ENCODE measurements around the gene CIAPIN1. TPM values are rescaled to one million over a fixed set of nuclear protein-coding genes. Genes with fewer than 3 reads are reported as not detected.
A peak's percentile ranks its signal among the peaks of the same experiment; 100 is the strongest.

Gene CIAPIN1
- total RNA-seq, 4 donors from 2014 or later, result 32.2 to 40.0 (median 35.7) TPM

GRCh38 chr16:57427307-57427706 lies 19.9 kb downstream of the CIAPIN1 start:
- Histone ChIP-seq H3K27ac (no peak overlapping the region), H3K4me3 (no peak overlapping the region), H3K4me1 (peaks cover under 1% of the 10 kb centered on the region), H3K27me3 (no peaks in the 10 kb centered on the region), H3K36me3 (peaks cover 60% of the 10 kb centered on the region), H3K9me3 (no peaks in the 10 kb centered on the region)
- 76% methylated on average over 8 of the region's 8 CpGs for WGBS
- no peak for DNase-seq (ENCODE audit: low spot score in 2 of 2)
- no peak for TF ChIP-seq POLR2AphosphoS5 (IDR thresholded peaks at IDR 0.05)
- TF ChIP-seq POLR2A (IDR thresholded peaks at IDR 0.05), result no peak
- no peak for TF ChIP-seq CTCF (IDR thresholded peaks at IDR 0.05)
- no peak for TF ChIP-seq EP300 (IDR thresholded peaks at IDR 0.05)

GRCh38 chr16:57426356-57426755 lies 20.8 kb downstream of the CIAPIN1 start:
- no peak overlapping the region for H3K4me3 ChIP-seq
- H3K4me1 ChIP-seq, result peaks cover 6% of the 10 kb centered on the region
- TF ChIP-seq EP300 (IDR thresholded peaks at IDR 0.05), result no peak
- no peak for TF ChIP-seq CTCF (IDR thresholded peaks at IDR 0.05)
- TF ChIP-seq POLR2A (IDR thresholded peaks at IDR 0.05), result no peak
- TF ChIP-seq POLR2AphosphoS5 (IDR thresholded peaks at IDR 0.05), result no peak
- no peaks in the 10 kb centered on the region for H3K9me3 ChIP-seq
- DNase-seq (ENCODE audit: low spot score in 2 of 2), result no peak
- H3K27me3 ChIP-seq, result no peaks in the 10 kb centered on the region
- no peak overlapping the region for H3K27ac ChIP-seq
- peaks cover 51% of the 10 kb centered on the region for H3K36me3 ChIP-seq
- 82% methylated on average over 6 of the region's 7 CpGs for WGBS

GRCh38 chr16:57424583-57424982 lies 22.6 kb downstream of the CIAPIN1 start:
- H3K27ac ChIP-seq, result no peak overlapping the region
- no peak for DNase-seq (ENCODE audit: low spot score in 2 of 2)
- H3K9me3 ChIP-seq, result no peaks in the 10 kb centered on the region
- peaks cover 6% of the 10 kb centered on the region for H3K4me1 ChIP-seq
- H3K27me3 ChIP-seq, result no peaks in the 10 kb centered on the region
- H3K4me3 ChIP-seq, result no peak overlapping the region
- 86% methylated on average over 3 of the region's 3 CpGs for WGBS
- TF ChIP-seq POLR2A (IDR thresholded peaks at IDR 0.05), result no peak
- no peak for TF ChIP-seq POLR2AphosphoS5 (IDR thresholded peaks at IDR 0.05)
- TF ChIP-seq EP300 (IDR thresholded peaks at IDR 0.05), result no peak
- no peak for TF ChIP-seq CTCF (IDR thresholded peaks at IDR 0.05)
- H3K36me3 ChIP-seq, result peaks cover 33% of the 10 kb centered on the region

- Histone ChIP-seq H3K9me3 (no peaks in the 10 kb centered on the region), H3K4me1 (peaks cover 18% of the 10 kb centered on the region), H3K4me3 (no peak overlapping the region), H3K36me3 (peaks cover 20% of the 10 kb centered on the region), H3K27ac (no peak overlapping the region), H3K27me3 (no peaks in the 10 kb centered on the region)
- WGBS, result 76% methylated on average over 2 of the region's 2 CpGs
- no peak for DNase-seq (ENCODE audit: low spot score in 2 of 2)
- TF ChIP-seq EP300 (IDR thresholded peaks at IDR 0.05) (no peak), POLR2AphosphoS5 (IDR thresholded peaks at IDR 0.05) (no peak), CTCF (IDR thresholded peaks at IDR 0.05) (no peak), POLR2A (IDR thresholded peaks at IDR 0.05) (no peak)
Measured at GRCh38 chr16:57423152-57423551, 24.0 kb downstream of the CIAPIN1 start.

GRCh38 chr16:57422026-57422944 lies 24.9 kb downstream of the CIAPIN1 start:
- Histone ChIP-seq H3K36me3 (peaks cover 11% of the 10 kb centered on the region), H3K4me3 (no peak overlapping the region), H3K4me1 (peaks cover 26% of the 10 kb centered on the region), H3K27me3 (no peaks in the 10 kb centered on the region), H3K9me3 (no peaks in the 10 kb centered on the region), H3K27ac (no peak overlapping the region)
- 33% methylated on average over 10 of the region's 10 CpGs for WGBS
- TF ChIP-seq POLR2A (IDR thresholded peaks at IDR 0.05) (no peak), CTCF (IDR thresholded peaks at IDR 0.05) (peak; percentile 18 to 42), EP300 (IDR thresholded peaks at IDR 0.05) (no peak), POLR2AphosphoS5 (IDR thresholded peaks at IDR 0.05) (no peak)
- DNase-seq (ENCODE audit: low spot score in 2 of 2), result no peak

All from suprapubic skin (tissue), 4 donors.